Suprapubic skin (tissue), 4 donors: ENCODE data around the gene PKP2. TPM values are rescaled to one million over a fixed set of nuclear protein-coding genes. Genes with fewer than 3 reads are reported as not detected.

Source experiments
- DNase-seq, 2 donors: peaks; one replicate each; pipeline ENCODE4 v3.0.0-alpha.2; 2019; ENCODE audit warnings: low spot score in 2 of 2
- H3K27ac ChIP-seq: fragments of 200-600 bp; sonication (generic); one replicate; pipeline ENCODE4 v1.5.1; 2019
- H3K27me3 ChIP-seq: fragments of 200-600 bp; sonication (generic); one replicate; pipeline ENCODE4 v1.5.1; 2019
- H3K36me3 ChIP-seq: fragments of 200-600 bp; sonication (generic); one replicate; pipeline ENCODE4 v1.5.1; 2019
- H3K4me1 ChIP-seq: fragments of 200-600 bp; sonication (generic); one replicate; pipeline ENCODE4 v1.5.1; 2019
- H3K4me3 ChIP-seq: fragments of 200-600 bp; sonication (generic); one replicate; pipeline ENCODE4 v1.5.1; 2019; ENCODE audit warnings: mild to moderate bottlenecking
- H3K9me3 ChIP-seq: fragments of 200-600 bp; sonication (generic); one replicate; pipeline ENCODE4 v1.5.1; 2019
- CTCF ChIP-seq, 2 donors: fragments of 200-600 bp in 1 of 2; fragments of 450-650 bp in 1 of 2; sonication (generic) in 1 of 2; IDR thresholded peaks; one replicate each; pipeline ENCODE4 v1.5.1; 2016 to 2019; ENCODE audit warnings: antibody characterized with exemption in 2 of 2, mild to moderate bottlenecking in 1 of 2, moderate library complexity in 1 of 2
- EP300 ChIP-seq: sonication (generic); formaldehyde crosslinking; IDR thresholded peaks from one replicate; pipeline ENCODE4 v1.6.1; 2017; ENCODE audit warnings: antibody characterized with exemption
- POLR2A ChIP-seq, 2 donors: fragments of 450-650 bp; IDR thresholded peaks; one replicate each; pipeline ENCODE4 v1.6.1; 2017; ENCODE audit warnings: antibody characterized with exemption in 2 of 2, mild to moderate bottlenecking in 2 of 2, moderate library complexity in 2 of 2
- POLR2AphosphoS5 ChIP-seq, 3 donors: sonication (generic); formaldehyde crosslinking; IDR thresholded peaks; one replicate each; pipeline ENCODE4 v1.6.1; 2017; ENCODE audit warnings: antibody characterized with exemption in 3 of 3
- WGBS: methylation state at CpG from one replicate; pipeline ENCODE4 v1.1.5; 2018; 5-methylcytosine and 5-hydroxymethylcytosine counted together
- total RNA-seq, 4 donors: library from RNA; depleted of rRNA; stranded (reverse); fragments of >200 nt; gene quantifications; one replicate each; pipeline ENCODE4 v1.1.0, GENCODE V29; 2016

The PKP2 gene
- total RNA-seq, 4 donors from 2014 or later: 5.4 to 16.3 (median 6.0) TPM

- no peak for TF ChIP-seq POLR2A (IDR thresholded peaks at IDR 0.05)
- no peak for TF ChIP-seq EP300
- TF ChIP-seq POLR2AphosphoS5 (IDR thresholded peaks at IDR 0.05): no peak
- TF ChIP-seq CTCF (IDR thresholded peaks at IDR 0.05): no peak
- Histone ChIP-seq H3K27me3 (no peaks in the 10 kb centered on the region), H3K4me1 (no peaks in the 10 kb centered on the region), H3K4me3 (no peak overlapping the region), H3K9me3 (no peaks in the 10 kb centered on the region), H3K27ac (no peak overlapping the region), H3K36me3 (no peaks in the 10 kb centered on the region)
- WGBS: 87% methylated on average over 4 of the region's 4 CpGs
- DNase-seq: no peak
Observed at GRCh38 chr12:32839828-32840227, 56.7 kb downstream of the PKP2 start.

DNA sequence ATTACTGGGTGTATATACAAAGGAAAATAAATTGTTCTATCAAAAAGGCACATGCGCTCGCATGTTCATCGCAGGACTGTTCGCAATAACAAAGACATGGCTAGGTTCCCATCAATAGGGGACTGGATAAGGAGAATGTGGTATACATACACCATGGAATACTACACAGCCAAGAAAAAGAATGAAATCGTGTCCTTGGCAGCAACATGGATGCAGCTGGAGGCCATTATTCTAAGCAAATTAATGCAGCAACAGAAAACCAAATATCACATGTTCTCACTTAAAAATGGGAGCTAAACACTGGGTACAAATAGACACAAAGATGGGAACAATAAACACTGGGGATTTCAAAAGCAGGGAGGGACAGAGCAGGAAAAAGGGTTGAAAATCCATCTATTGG lies 58.6 kb downstream of the PKP2 start:
- Histone ChIP-seq H3K9me3 (no peaks in the 10 kb centered on the region), H3K27me3 (no peaks in the 10 kb centered on the region), H3K4me3 (no peak overlapping the region), H3K36me3 (no peaks in the 10 kb centered on the region), H3K27ac (no peak overlapping the region), H3K4me1 (no peaks in the 10 kb centered on the region)
- DNase-seq: no peak
- TF ChIP-seq POLR2AphosphoS5 (IDR thresholded peaks at IDR 0.05): no peak
- TF ChIP-seq POLR2A (IDR thresholded peaks at IDR 0.05): no peak
- no peak for TF ChIP-seq CTCF (IDR thresholded peaks at IDR 0.05)
- TF ChIP-seq EP300: no peak
- 95% methylated on average over 5 of the region's 5 CpGs for WGBS

- no peak overlapping the region for H3K27ac ChIP-seq
- WGBS: 81% methylated on average over 3 of the region's 3 CpGs
Observed at GRCh38 chr12:32836710-32837109, 59.9 kb downstream of the PKP2 start.

GRCh38 chr12:32834122-32834521 lies 62.5 kb downstream of the PKP2 start:
- Histone ChIP-seq H3K4me1 (no peaks in the 10 kb centered on the region), H3K4me3 (no peak overlapping the region), H3K27ac (no peak overlapping the region), H3K27me3 (no peaks in the 10 kb centered on the region), H3K36me3 (no peaks in the 10 kb centered on the region), H3K9me3 (no peaks in the 10 kb centered on the region)
- no peak for DNase-seq
- WGBS: 71% methylated on average over 2 of the region's 2 CpGs
- TF ChIP-seq EP300 (no peak), CTCF (IDR thresholded peaks at IDR 0.05) (no peak), POLR2A (IDR thresholded peaks at IDR 0.05) (no peak), POLR2AphosphoS5 (IDR thresholded peaks at IDR 0.05) (no peak)

More at GRCh38 chr12:32836710-32837109, 59.9 kb downstream of the PKP2 start:
- Histone ChIP-seq H3K4me1 (no peaks in the 10 kb centered on the region), H3K27me3 (no peaks in the 10 kb centered on the region), H3K36me3 (no peaks in the 10 kb centered on the region), H3K9me3 (no peaks in the 10 kb centered on the region), H3K4me3 (no peak overlapping the region)
- DNase-seq: no peak
- TF ChIP-seq CTCF (IDR thresholded peaks at IDR 0.05) (no peak), POLR2AphosphoS5 (IDR thresholded peaks at IDR 0.05) (no peak), EP300 (no peak), POLR2A (IDR thresholded peaks at IDR 0.05) (no peak)

GRCh38 chr12:32828552-32828951 lies 68.0 kb downstream of the PKP2 start:
- WGBS: 82% methylated on average over 2 of the region's 2 CpGs
- no peaks in the 10 kb centered on the region for H3K36me3 ChIP-seq
- no peak overlapping the region for H3K27ac ChIP-seq
- DNase-seq: no peak
- no peaks in the 10 kb centered on the region for H3K4me1 ChIP-seq
- no peaks in the 10 kb centered on the region for H3K27me3 ChIP-seq
- H3K9me3 ChIP-seq: no peaks in the 10 kb centered on the region
- TF ChIP-seq EP300 (no peak), CTCF (IDR thresholded peaks at IDR 0.05) (no peak), POLR2AphosphoS5 (IDR thresholded peaks at IDR 0.05) (no peak), POLR2A (IDR thresholded peaks at IDR 0.05) (no peak)
- no peak overlapping the region for H3K4me3 ChIP-seq
